Central memory CD8-positive, alpha-beta T cell (primary cell): ENCODE results near the gene TBC1D22A.

Source experiments
- ATAC-seq: fragments of 150-1000 bp; cut with Tn5 transposase; replicated peaks from 2 replicates; pipeline ENCODE4 v1.10.0; 2022; ENCODE audit warnings: mild to moderate bottlenecking, moderate FRiP score, moderate number of reproducible peaks; ENCODE audit not compliant: poor library complexity, severe bottlenecking; ENCODE audit errors: extremely low read depth
- DNase-seq, 2 donors: peaks; one replicate each; pipeline ENCODE4 v3.0.0; 2021; ENCODE audit warnings: low spot score in 2 of 2
- H3K27ac Mint-ChIP-seq: one replicate; pipeline ENCODE4 v1.8.0; 2022; ENCODE audit warnings: low read depth, mild to moderate bottlenecking, moderate library complexity, mixed read lengths
- H3K27me3 Mint-ChIP-seq: one replicate; pipeline ENCODE4 v1.8.0; 2022; ENCODE audit warnings: mixed read lengths
- H3K36me3 Mint-ChIP-seq: one replicate; pipeline ENCODE4 v1.8.0; 2022; ENCODE audit warnings: mild to moderate bottlenecking, moderate library complexity, mixed read lengths; ENCODE audit not compliant: insufficient read depth
- H3K4me1 Mint-ChIP-seq: one replicate; pipeline ENCODE4 v1.8.0; 2022; ENCODE audit warnings: mixed read lengths
- H3K4me3 Mint-ChIP-seq: one replicate; pipeline ENCODE4 v1.8.0; 2022; ENCODE audit warnings: mild to moderate bottlenecking, moderate library complexity, mixed read lengths
- H3K9me3 Mint-ChIP-seq: one replicate; pipeline ENCODE4 v1.8.0; 2022; ENCODE audit warnings: mixed read lengths

The TBC1D22A gene

GRCh38 chr22:47080100-47080499 is 317.6 kb downstream of the TBC1D22A start:
- no peaks in the 10 kb centered on the region for H3K27me3 Mint-ChIP-seq
- H3K9me3 Mint-ChIP-seq: no peaks in the 10 kb centered on the region
- DNase-seq (no peak), ATAC-seq (no peak)
- no peak overlapping the region for H3K27ac Mint-ChIP-seq
- H3K4me1 Mint-ChIP-seq: peaks cover 13% of the 10 kb centered on the region
- H3K36me3 Mint-ChIP-seq: peaks cover 9% of the 10 kb centered on the region
- H3K4me3 Mint-ChIP-seq: no peak overlapping the region

- ATAC-seq: no peak
- H3K36me3 Mint-ChIP-seq: peaks cover 8% of the 10 kb centered on the region
- H3K4me3 Mint-ChIP-seq: no peak overlapping the region
- no peak for DNase-seq
- H3K4me1 Mint-ChIP-seq: peaks cover 16% of the 10 kb centered on the region
- no peak overlapping the region for H3K27ac Mint-ChIP-seq
- no peaks in the 10 kb centered on the region for H3K27me3 Mint-ChIP-seq
- H3K9me3 Mint-ChIP-seq: no peaks in the 10 kb centered on the region
These were observed 320.1 kb downstream of the TBC1D22A start for GRCh38 chr22:47082505-47082904.

- Mint-ChIP-seq H3K27ac (no peak overlapping the region), H3K36me3 (peaks cover 10% of the 10 kb centered on the region), H3K27me3 (no peaks in the 10 kb centered on the region), H3K4me3 (no peak overlapping the region), H3K4me1 (peaks cover 13% of the 10 kb centered on the region), H3K9me3 (no peaks in the 10 kb centered on the region)
- ATAC-seq: no peak
- DNase-seq: no peak
These were observed 321.0 kb downstream of the TBC1D22A start for GRCh38 chr22:47083379-47083986.

GRCh38 chr22:47084226-47084625 is 321.8 kb downstream of the TBC1D22A start:
- H3K9me3 Mint-ChIP-seq: no peaks in the 10 kb centered on the region
- no peak for ATAC-seq
- no peak overlapping the region for H3K27ac Mint-ChIP-seq
- no peak for DNase-seq
- no peak overlapping the region for H3K4me3 Mint-ChIP-seq
- peaks cover 6% of the 10 kb centered on the region for H3K36me3 Mint-ChIP-seq
- H3K27me3 Mint-ChIP-seq: no peaks in the 10 kb centered on the region
- peaks cover 20% of the 10 kb centered on the region for H3K4me1 Mint-ChIP-seq

- peaks cover 43% of the 10 kb centered on the region for H3K4me1 Mint-ChIP-seq
- no peak for ATAC-seq
- no peak overlapping the region for H3K27ac Mint-ChIP-seq
- no peaks in the 10 kb centered on the region for H3K9me3 Mint-ChIP-seq
- H3K36me3 Mint-ChIP-seq: peaks cover 10% of the 10 kb centered on the region
- no peaks in the 10 kb centered on the region for H3K27me3 Mint-ChIP-seq
- no peak overlapping the region for H3K4me3 Mint-ChIP-seq
- no peak for DNase-seq
These were observed 324.3 kb downstream of the TBC1D22A start for GRCh38 chr22:47086596-47087248.

GRCh38 chr22:47088480-47089158 is 326.2 kb downstream of the TBC1D22A start:
- Mint-ChIP-seq H3K4me3 (no peak overlapping the region), H3K27me3 (no peaks in the 10 kb centered on the region), H3K36me3 (peaks cover 8% of the 10 kb centered on the region), H3K9me3 (no peaks in the 10 kb centered on the region), H3K27ac (peak overlapping the region; percentile 14), H3K4me1 (peaks cover 57% of the 10 kb centered on the region)
- ATAC-seq (no peak), DNase-seq (no peak)

GRCh38 chr22:47089374-47089773 is 326.9 kb downstream of the TBC1D22A start:
- H3K9me3 Mint-ChIP-seq: no peaks in the 10 kb centered on the region
- no peak for DNase-seq
- no peak for ATAC-seq
- peak overlapping the region; percentile 14 for H3K27ac Mint-ChIP-seq
- peaks cover 8% of the 10 kb centered on the region for H3K36me3 Mint-ChIP-seq
- H3K4me1 Mint-ChIP-seq: peaks cover 64% of the 10 kb centered on the region
- H3K27me3 Mint-ChIP-seq: no peaks in the 10 kb centered on the region
- peak overlapping the region; percentile 75 for H3K4me3 Mint-ChIP-seq

- H3K9me3 Mint-ChIP-seq: no peaks in the 10 kb centered on the region
- no peaks in the 10 kb centered on the region for H3K27me3 Mint-ChIP-seq
- DNase-seq (no peak), ATAC-seq (no peak)
- H3K27ac Mint-ChIP-seq: peak overlapping the region; percentile 88
- peaks cover 70% of the 10 kb centered on the region for H3K4me1 Mint-ChIP-seq
- peak overlapping the region; percentile 75 for H3K4me3 Mint-ChIP-seq
- peaks cover 8% of the 10 kb centered on the region for H3K36me3 Mint-ChIP-seq
These were observed 327.5 kb downstream of the TBC1D22A start for GRCh38 chr22:47089796-47090460.

- H3K27ac Mint-ChIP-seq: peak overlapping the region; percentile 88
- peak overlapping the region; percentile 75 for H3K4me3 Mint-ChIP-seq
- no peaks in the 10 kb centered on the region for H3K9me3 Mint-ChIP-seq
- peak in 1 of 2 donors; percentile 27 for DNase-seq
- no peaks in the 10 kb centered on the region for H3K27me3 Mint-ChIP-seq
- ATAC-seq: peak; percentile 63
- H3K4me1 Mint-ChIP-seq: peaks cover 65% of the 10 kb centered on the region
- H3K36me3 Mint-ChIP-seq: peaks cover 8% of the 10 kb centered on the region
These were observed 328.3 kb downstream of the TBC1D22A start for GRCh38 chr22:47090591-47091245.

- Mint-ChIP-seq H3K36me3 (peaks cover 10% of the 10 kb centered on the region), H3K9me3 (no peaks in the 10 kb centered on the region), H3K27me3 (no peaks in the 10 kb centered on the region), H3K4me3 (peak overlapping the region; percentile 75), H3K4me1 (peaks cover 63% of the 10 kb centered on the region), H3K27ac (peak overlapping the region; percentile 88)
- ATAC-seq (peak; percentile 47), DNase-seq (no peak)
These were observed 328.8 kb downstream of the TBC1D22A start for GRCh38 chr22:47091246-47091651.

GRCh38 chr22:47091921-47092700 is 329.7 kb downstream of the TBC1D22A start:
- ATAC-seq (no peak), DNase-seq (no peak)
- H3K4me1 Mint-ChIP-seq: peaks cover 67% of the 10 kb centered on the region
- H3K36me3 Mint-ChIP-seq: peaks cover 8% of the 10 kb centered on the region
- no peaks in the 10 kb centered on the region for H3K27me3 Mint-ChIP-seq
- H3K9me3 Mint-ChIP-seq: no peaks in the 10 kb centered on the region
- H3K27ac Mint-ChIP-seq: peak overlapping the region; percentile 35
- no peak overlapping the region for H3K4me3 Mint-ChIP-seq

- no peaks in the 10 kb centered on the region for H3K9me3 Mint-ChIP-seq
- no peak for DNase-seq
- peaks cover 68% of the 10 kb centered on the region for H3K4me1 Mint-ChIP-seq
- H3K36me3 Mint-ChIP-seq: peaks cover 6% of the 10 kb centered on the region
- H3K27me3 Mint-ChIP-seq: no peaks in the 10 kb centered on the region
- no peak overlapping the region for H3K4me3 Mint-ChIP-seq
- no peak overlapping the region for H3K27ac Mint-ChIP-seq
- no peak for ATAC-seq
These were observed 330.5 kb downstream of the TBC1D22A start for GRCh38 chr22:47092896-47093311.
